K562 (cell line): Measurements from ENCODE around the gene INSIG1. TPM values are rescaled to one million over a fixed set of nuclear protein-coding genes. Genes with fewer than 3 reads are reported as not detected.
A peak's percentile ranks its signal among the peaks of the same experiment; 100 is the strongest.

ENCODE experiments used
- CCAR2 ChIP-seq: fragments of 200-400 bp; formaldehyde crosslinking; IDR thresholded peaks from 2 replicates; pipeline ENCODE4 v1.6.1; 2017; ENCODE audit warnings: mild to moderate bottlenecking, low read depth, low read length
- CHD1 ChIP-seq: fragments of 200-600 bp; sonication (generic); IDR thresholded peaks from one replicate; pipeline ENCODE4 v1.6.1; 2012; ENCODE audit warnings: mild to moderate bottlenecking, moderate library complexity, low read length, inconsistent platforms
- DPF2 ChIP-seq: fragments of 450-650 bp; IDR thresholded peaks from 2 replicates; pipeline ENCODE4 v1.6.1; 2016
- ETV5 ChIP-seq: sonication (generic); formaldehyde crosslinking; IDR thresholded peaks from 2 replicates; pipeline ENCODE4 v1.4.0; 2020; ENCODE audit warnings: low read depth, mild to moderate bottlenecking, missing genetic modification reagents
- FOXK1 ChIP-seq: sonication (generic); formaldehyde crosslinking; IDR thresholded peaks from 2 replicates; pipeline ENCODE4 v1.8.0; 2022; ENCODE audit warnings: missing genetic modification reagents, mild to moderate bottlenecking, borderline replicate concordance
- GTF2A2 ChIP-seq: IDR thresholded peaks from 2 replicates; pipeline ENCODE4 v1.6.1; 2016; ENCODE audit warnings: mild to moderate bottlenecking, missing genetic modification characterization, missing compliant biosample characterization
- HNRNPH1 ChIP-seq: fragments of 200-400 bp; formaldehyde crosslinking; optimal IDR thresholded peaks from 2 replicates; pipeline ENCODE3; 2017; ENCODE audit warnings: low read depth, mild to moderate bottlenecking, low read length, moderate library complexity
- MEF2D ChIP-seq: conservative IDR thresholded peaks from 2 replicates; pipeline ENCODE4 v1.6.1; 2016; ENCODE audit warnings: low read depth, missing genetic modification characterization, missing compliant biosample characterization
- MYC ChIP-seq, 2 experiments: fragments of 250-450 bp in 1 of 2; sonication (Bioruptor Pico) in 1 of 2; IDR thresholded peaks; 2 replicates each; pipeline versions ENCODE4 v1.5.1 to v1.6.1; 2012 to 2021; ENCODE audit warnings: low read depth in 2 of 2, borderline replicate concordance in 1 of 2, improper control_type of control experiment in 1 of 2, low read length in 1 of 2, mild to moderate bottlenecking in 1 of 2, moderate library complexity in 1 of 2
- NFIC ChIP-seq: fragments of 450-650 bp; IDR thresholded peaks from 2 replicates; pipeline ENCODE4 v1.6.1; 2017; ENCODE audit warnings: mild to moderate bottlenecking, inconsistent platforms
- RBM14 ChIP-seq: fragments of 200-400 bp; formaldehyde crosslinking; IDR thresholded peaks from 2 replicates; pipeline ENCODE4 v1.6.1; 2018; ENCODE audit warnings: low read depth, mild to moderate bottlenecking, low read length, moderate library complexity, borderline replicate concordance; ENCODE audit not compliant: insufficient read depth
- SMARCC2 ChIP-seq: fragments of 450-650 bp; IDR thresholded peaks from 2 replicates; pipeline ENCODE4 v1.6.1; 2017; ENCODE audit warnings: antibody characterized with exemption, moderate library complexity, mild to moderate bottlenecking, low read depth
- SP2 ChIP-seq: IDR thresholded peaks from 2 replicates; pipeline ENCODE4 v1.6.1; 2011; ENCODE audit warnings: mild to moderate bottlenecking, low read depth, low read length, moderate library complexity; ENCODE audit not compliant: poor library complexity, severe bottlenecking; ENCODE audit errors: extremely low read depth
- STAG1 ChIP-seq: sonication (generic); formaldehyde crosslinking; IDR thresholded peaks from 2 replicates; pipeline ENCODE4 v1.5.0; 2020; ENCODE audit warnings: missing genetic modification reagents, borderline replicate concordance
- TAF15 ChIP-seq: fragments of 200-400 bp; formaldehyde crosslinking; IDR thresholded peaks from 2 replicates; pipeline ENCODE4 v1.6.1; 2017; ENCODE audit warnings: mild to moderate bottlenecking, low read depth, low read length, moderate library complexity
- WHSC1 ChIP-seq: IDR thresholded peaks from one replicate; pipeline ENCODE4 v1.6.1; 2012; ENCODE audit warnings: low read length, control low read depth, inconsistent platforms
- ZNF184 ChIP-seq: sonication (generic); formaldehyde crosslinking; IDR thresholded peaks from 2 replicates; pipeline ENCODE4 v1.5.0; 2020; ENCODE audit warnings: missing genetic modification reagents
- ZNF263 ChIP-seq: sonication (generic); formaldehyde crosslinking; IDR thresholded peaks from 2 replicates; pipeline ENCODE4 v1.8.0; 2022; ENCODE audit warnings: mild to moderate bottlenecking, missing genetic modification reagents, borderline replicate concordance
- polyA plus RNA-seq, 8 experiments: library from polyadenylated mRNA; depleted of rRNA in 4 of 8; stranded (reverse) in 5 of 8; unstranded in 3 of 8; fragments of >200 nt; fragmentation: Nextera tagmentation in 2 of 8; fragmentation: Illumina TruSeq in 1 of 8; extraction: Ambion mirVana in 2 of 8; extraction: Trizol in 1 of 8; gene quantifications; 2 replicates each; pipeline versions ENCODE4 v1.2.1 to v1.2.3, GENCODE V29; 2011 to 2014; ENCODE audit warnings: inconsistent platforms in 1 of 8, missing spikeins in 1 of 8
- total RNA-seq, 7 experiments: library from RNA; depleted of rRNA in 6 of 7; stranded (reverse); fragments of >200 nt in 6 of 7; fragmentation: Illumina TruSeq in 2 of 7; extraction: Trizol in 2 of 7; gene quantifications; 2 replicates each; pipeline versions ENCODE4 v1.2.1 to v1.2.3, GENCODE V29; 2011 to 2021; ENCODE audit warnings: low replicate concordance in 1 of 7
- TF ChIP-seq, protein P1 (sequence below), 3 experiments: fragments of 200-800 bp in 1 of 3; fragments of 250-450 bp in 1 of 3; fragments of 450-650 bp in 1 of 3; sonication (Bioruptor Pico) in 1 of 3; sonication (Bioruptor generic) in 1 of 3; formaldehyde crosslinking in 1 of 3; IDR thresholded peaks; 2 replicates each; pipeline versions ENCODE4 v1.6.1 to v1.8.0; 2016 to 2022; ENCODE audit warnings: mild to moderate bottlenecking in 2 of 3, missing genetic modification characterization in 2 of 3, missing compliant biosample characterization in 1 of 3, moderate library complexity in 1 of 3
- TF ChIP-seq, protein P2 (sequence below): IDR thresholded peaks from 3 replicates; pipeline ENCODE4 v1.6.1; 2011; ENCODE audit warnings: borderline replicate concordance, mild to moderate bottlenecking; ENCODE audit not compliant: insufficient read length, insufficient read depth

The INSIG1 gene
- total and polyA plus RNA-seq, 9 of the 15 experiments (the other 6 are each of a cell fraction or from before 2014, with no cell fraction given) = 57.1 to 787 (median 238) TPM

DNA sequence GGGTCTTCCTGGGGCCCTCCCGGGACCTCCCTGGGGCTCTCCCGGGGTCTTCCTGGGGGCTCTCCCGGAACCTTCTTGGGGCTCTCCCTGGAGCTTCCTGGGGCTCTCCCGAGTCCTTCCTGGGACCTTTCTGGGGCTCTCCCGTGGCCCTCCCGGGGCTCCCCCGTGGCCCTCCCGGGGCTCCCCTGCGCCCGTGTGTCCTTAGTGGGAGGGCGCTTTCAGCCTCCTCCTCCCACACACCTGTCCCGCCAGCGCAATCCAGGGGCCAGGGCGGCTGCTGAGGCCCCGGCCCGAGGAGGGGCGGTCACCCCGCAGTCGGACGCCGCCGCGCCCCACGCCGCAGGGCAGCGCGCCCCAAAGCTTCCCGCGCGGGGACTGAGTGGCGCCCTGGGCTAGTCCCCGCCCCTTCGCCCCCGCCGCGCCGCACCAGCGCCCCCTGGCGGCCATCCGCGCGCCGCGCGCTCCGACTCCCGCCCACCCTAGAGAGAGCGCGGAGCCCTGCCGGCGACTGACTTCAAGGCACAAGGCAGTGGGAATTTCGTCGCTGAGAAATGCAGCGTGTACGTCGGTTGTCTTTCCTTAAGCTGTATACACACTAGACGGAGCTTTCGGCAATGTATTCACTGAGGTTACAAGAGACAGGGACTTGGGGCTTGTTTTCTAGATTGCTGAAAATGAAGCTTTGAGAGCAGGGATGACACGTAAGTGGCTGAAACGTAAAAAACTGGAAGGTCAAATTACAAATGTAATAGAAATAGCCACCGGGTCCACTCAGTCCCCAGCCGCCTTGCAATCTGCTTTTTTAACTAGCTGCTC, 47.1 kb downstream of the INSIG1 start (continued):
- TF ChIP-seq MYC (IDR thresholded peaks at IDR 0.05; ENCODE audit: low read depth, low read length) (peak; percentile 30; the same call in 1 of the 2 replicates), MYC (CRISPR knock-in tag; IDR thresholded peaks at IDR 0.05; ENCODE audit: borderline replicate concordance, low read depth) (no peak), WHSC1 (no peak), HNRNPH1 (no peak), TAF15 (no peak), ZNF263 (CRISPR knock-in tag) (peak; percentile 64; the same call in 1 of the 2 replicates), STAG1 (CRISPR knock-in tag) (peak; percentile 11; the same call in 1 of the 2 replicates), ZNF184 (no peak), SP2 (no peak), DPF2 (no peak), NFIC (peak; percentile 43; the same call in 1 of the 2 replicates), CCAR2 (no peak), FOXK1 (no peak), RBM14 (no peak), SMARCC2 (no peak), ETV5 (CRISPR knock-in tag) (0 out of 2 replicates have a peak, but pooled peaks have one; percentile 47), CHD1 (no peak), GTF2A2 (tag) (no peak), MEF2D (tag) (no peak)
- TF ChIP-seq, protein P1, sequence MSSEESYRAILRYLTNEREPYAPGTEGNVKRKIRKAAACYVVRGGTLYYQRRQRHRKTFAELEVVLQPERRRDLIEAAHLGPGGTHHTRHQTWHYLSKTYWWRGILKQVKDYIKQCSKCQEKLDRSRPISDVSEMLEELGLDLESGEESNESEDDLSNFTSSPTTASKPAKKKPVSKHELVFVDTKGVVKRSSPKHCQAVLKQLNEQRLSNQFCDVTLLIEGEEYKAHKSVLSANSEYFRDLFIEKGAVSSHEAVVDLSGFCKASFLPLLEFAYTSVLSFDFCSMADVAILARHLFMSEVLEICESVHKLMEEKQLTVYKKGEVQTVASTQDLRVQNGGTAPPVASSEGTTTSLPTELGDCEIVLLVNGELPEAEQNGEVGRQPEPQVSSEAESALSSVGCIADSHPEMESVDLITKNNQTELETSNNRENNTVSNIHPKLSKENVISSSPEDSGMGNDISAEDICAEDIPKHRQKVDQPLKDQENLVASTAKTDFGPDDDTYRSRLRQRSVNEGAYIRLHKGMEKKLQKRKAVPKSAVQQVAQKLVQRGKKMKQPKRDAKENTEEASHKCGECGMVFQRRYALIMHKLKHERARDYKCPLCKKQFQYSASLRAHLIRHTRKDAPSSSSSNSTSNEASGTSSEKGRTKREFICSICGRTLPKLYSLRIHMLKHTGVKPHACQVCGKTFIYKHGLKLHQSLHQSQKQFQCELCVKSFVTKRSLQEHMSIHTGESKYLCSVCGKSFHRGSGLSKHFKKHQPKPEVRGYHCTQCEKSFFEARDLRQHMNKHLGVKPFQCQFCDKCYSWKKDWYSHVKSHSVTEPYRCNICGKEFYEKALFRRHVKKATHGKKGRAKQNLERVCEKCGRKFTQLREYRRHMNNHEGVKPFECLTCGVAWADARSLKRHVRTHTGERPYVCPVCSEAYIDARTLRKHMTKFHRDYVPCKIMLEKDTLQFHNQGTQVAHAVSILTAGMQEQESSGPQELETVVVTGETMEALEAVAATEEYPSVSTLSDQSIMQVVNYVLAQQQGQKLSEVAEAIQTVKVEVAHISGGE (CRISPR knock-in tag; IDR thresholded peaks at IDR 0.05) = no peak
- TF ChIP-seq, protein P2, sequence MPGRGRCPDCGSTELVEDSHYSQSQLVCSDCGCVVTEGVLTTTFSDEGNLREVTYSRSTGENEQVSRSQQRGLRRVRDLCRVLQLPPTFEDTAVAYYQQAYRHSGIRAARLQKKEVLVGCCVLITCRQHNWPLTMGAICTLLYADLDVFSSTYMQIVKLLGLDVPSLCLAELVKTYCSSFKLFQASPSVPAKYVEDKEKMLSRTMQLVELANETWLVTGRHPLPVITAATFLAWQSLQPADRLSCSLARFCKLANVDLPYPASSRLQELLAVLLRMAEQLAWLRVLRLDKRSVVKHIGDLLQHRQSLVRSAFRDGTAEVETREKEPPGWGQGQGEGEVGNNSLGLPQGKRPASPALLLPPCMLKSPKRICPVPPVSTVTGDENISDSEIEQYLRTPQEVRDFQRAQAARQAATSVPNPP = no peak
